SK-N-SH (cell line): Measurements from ENCODE around the gene SHC3. TPM values are rescaled to one million over a fixed set of nuclear protein-coding genes. Genes with fewer than 3 reads are reported as not detected.

ENCODE experiments used
- CTCF ChIA-PET: fragments of 300-600, 350-600 bp; formaldehyde crosslinking; extraction: SDS; loops from one replicate; lab custom pipeline; 2021; lab: Yijun Ruan, JAX
- POLR2A ChIA-PET: fragments of 350-600 bp; sonication (Branson Sonifier 250); formaldehyde crosslinking; extraction: SDS; loops from one replicate; lab custom pipeline; 2020; ENCODE audit warnings: antibody characterized with exemption, inconsistent platforms; lab: Yijun Ruan, JAX
- DNase-seq: peaks from one replicate; pipeline ENCODE4 v3.0.0; 2012
- H2AFZ ChIP-seq: fragments of 200-600 bp; sonication (generic); 2 replicates; pipeline ENCODE4 v1.8.1; 2016; ENCODE audit warnings: antibody characterized with exemption, mild to moderate bottlenecking, low read depth
- H3F3A ChIP-seq: fragments of 200-600 bp; sonication (generic); replicated peaks from 2 replicates; pipeline ENCODE3; 2016; ENCODE audit warnings: antibody characterized with exemption, mild to moderate bottlenecking; ENCODE audit not compliant: insufficient read depth
- H3K27ac ChIP-seq, 2 experiments: fragments of 200-500 bp in 1 of 2; fragments of 200-600 bp in 1 of 2; sonication (Bioruptor generic) in 1 of 2; sonication (generic), shearing (Covaris generic) in 1 of 2; 2 replicates each; pipeline versions ENCODE4 v1.5.1 to v1.6.1; 2014 to 2016; ENCODE audit warnings: low read depth in 2 of 2, inconsistent platforms in 1 of 2, low read length in 1 of 2, mild to moderate bottlenecking in 1 of 2, mixed read lengths in 1 of 2
- H3K27me3 ChIP-seq: fragments of 200-600 bp; sonication (generic), shearing (Covaris generic); 2 replicates; pipeline ENCODE4 v1.6.1; 2016; ENCODE audit warnings: mixed run types; ENCODE audit not compliant: insufficient read depth
- H3K36me3 ChIP-seq, 2 experiments: fragments of 200-500 bp in 1 of 2; fragments of 200-600 bp in 1 of 2; sonication (Bioruptor generic) in 1 of 2; sonication (generic) in 1 of 2; replicated peaks in 1 of 2; 2 replicates each; pipeline versions ENCODE3 to v1.5.1; 2014 to 2016; ENCODE audit warnings: low read length in 1 of 2, mild to moderate bottlenecking in 1 of 2; ENCODE audit not compliant: insufficient read depth in 2 of 2, control insufficient read depth in 1 of 2
- H3K4me1 ChIP-seq, 2 experiments: fragments of 200-500 bp in 1 of 2; fragments of 200-600 bp in 1 of 2; sonication (Bioruptor generic) in 1 of 2; sonication (generic), shearing (Covaris generic) in 1 of 2; 2 replicates each; pipeline versions ENCODE4 v1.5.1 to v1.6.1; 2014 to 2016; ENCODE audit warnings: low read depth in 1 of 2, low read length in 1 of 2, mixed run types in 1 of 2; ENCODE audit not compliant: insufficient read depth in 2 of 2, control insufficient read depth in 1 of 2
- H3K4me2 ChIP-seq: fragments of 200-600 bp; sonication (generic), shearing (Covaris generic); 2 replicates; pipeline ENCODE4 v1.6.1; 2017; ENCODE audit warnings: mixed run types
- H3K4me3 ChIP-seq, 2 experiments: fragments of 200-500 bp in 1 of 2; fragments of 200-600 bp in 1 of 2; sonication (Bioruptor generic) in 1 of 2; sonication (generic), shearing (Covaris generic) in 1 of 2; 2 replicates each; pipeline versions ENCODE4 v1.5.1 to v1.8.1; 2014 to 2016; ENCODE audit warnings: low read depth in 2 of 2, inconsistent platforms in 1 of 2, low read length in 1 of 2, mild to moderate bottlenecking in 1 of 2, mixed read lengths in 1 of 2, moderate library complexity in 1 of 2
- H3K79me2 ChIP-seq: fragments of 200-600 bp; sonication (generic); 2 replicates; pipeline ENCODE4 v1.8.1; 2017; ENCODE audit warnings: mild to moderate bottlenecking; ENCODE audit not compliant: insufficient read depth
- H3K9ac ChIP-seq: fragments of 200-600 bp; sonication (generic); 2 replicates; pipeline ENCODE4 v1.6.1; 2017; ENCODE audit warnings: mixed run types
- H3K9me2 ChIP-seq: fragments of 200-600 bp; sonication (generic); 2 replicates; pipeline ENCODE4 v1.6.1; 2017; ENCODE audit warnings: mixed run types
- H3K9me3 ChIP-seq: fragments of 200-600 bp; sonication (generic); 2 replicates; pipeline ENCODE4 v1.6.1; 2017; ENCODE audit warnings: mixed run types, mild to moderate bottlenecking, moderate library complexity
- H4K20me1 ChIP-seq: fragments of 200-600 bp; sonication (generic); 2 replicates; pipeline ENCODE4 v1.6.1; 2017; ENCODE audit warnings: mild to moderate bottlenecking, mixed run types; ENCODE audit not compliant: insufficient read depth
- CHD2 ChIP-seq: fragments of 150-350 bp; IDR thresholded peaks from 2 replicates; pipeline ENCODE4 v1.6.1; 2018; ENCODE audit warnings: low read length; ENCODE audit not compliant: partially characterized antibody
- EZH2phosphoT487 ChIP-seq: fragments of 200-600 bp; sonication (generic); IDR thresholded peaks from 2 replicates; pipeline ENCODE4 v1.6.1; 2017; ENCODE audit warnings: low read depth, mixed run types, mild to moderate bottlenecking, antibody characterized with exemption, moderate library complexity, borderline replicate concordance
- FOSL2 ChIP-seq: IDR thresholded peaks from 2 replicates; pipeline ENCODE4 v1.4.0; 2012; ENCODE audit warnings: low read depth, mild to moderate bottlenecking, moderate library complexity, borderline replicate concordance
- FOXM1 ChIP-seq: IDR thresholded peaks from 2 replicates; pipeline ENCODE4 v1.4.0; 2012; ENCODE audit warnings: low read depth, mild to moderate bottlenecking
- GATA2 ChIP-seq: sonication (generic); formaldehyde crosslinking; IDR thresholded peaks from 2 replicates; pipeline ENCODE4 v1.5.0; 2020; ENCODE audit warnings: mild to moderate bottlenecking, missing genetic modification reagents
- MXI1 ChIP-seq: IDR thresholded peaks from 2 replicates; pipeline ENCODE4 v1.6.1; 2012; ENCODE audit warnings: mild to moderate bottlenecking, low read depth, low read length, improper control_type of control experiment
- PBX3 ChIP-seq: IDR thresholded peaks from 2 replicates; pipeline ENCODE4; 2012
- RAD21 ChIP-seq: IDR thresholded peaks from 2 replicates; pipeline ENCODE4 v1.6.1; 2012; ENCODE audit warnings: mild to moderate bottlenecking, low read length
- RCOR1 ChIP-seq: fragments of 150-350 bp; IDR thresholded peaks from 2 replicates; pipeline ENCODE4 v1.6.1; 2017; ENCODE audit warnings: antibody characterized with exemption, low read length
- RFX5 ChIP-seq: IDR thresholded peaks from 2 replicates; pipeline ENCODE4 v1.6.1; 2012; ENCODE audit warnings: mild to moderate bottlenecking, improper control_type of control experiment, low read length
- RXRA ChIP-seq: IDR thresholded peaks from 2 replicates; pipeline ENCODE4 v1.4.0; 2012; ENCODE audit warnings: low read depth, mild to moderate bottlenecking, borderline replicate concordance
- YY1 ChIP-seq: IDR thresholded peaks from 2 replicates; pipeline ENCODE4 v1.4.0; 2012; ENCODE audit warnings: low read depth, mild to moderate bottlenecking
- WGBS: methylation state at CpG from one replicate; pipeline ENCODE4 v1.1.6; 2017; ENCODE audit warnings: low lambda C conversion rate; 5-methylcytosine and 5-hydroxymethylcytosine counted together
- polyA plus RNA-seq, 3 experiments: library from polyadenylated mRNA; depleted of rRNA; stranded (reverse); fragments of >200 nt; gene quantifications; 2 replicates each; pipeline ENCODE4 v1.2.3, GENCODE V29; 2012
- TF ChIP-seq, protein P1 (sequence below): fragments of 200-600 bp; sonication (generic); IDR thresholded peaks from 2 replicates; pipeline ENCODE4 v1.6.1; 2017; ENCODE audit warnings: antibody characterized with exemption, mild to moderate bottlenecking, moderate library complexity
- TF ChIP-seq, protein P2 (sequence below): IDR thresholded peaks from 2 replicates; pipeline ENCODE4 v1.6.1; 2012; ENCODE audit warnings: mild to moderate bottlenecking, low read depth, low read length, moderate library complexity
- TF ChIP-seq, protein P3 (sequence below): IDR thresholded peaks from 2 replicates; pipeline ENCODE4 v1.4.0; 2012; ENCODE audit warnings: low read depth

SHC3 gene
- polyA plus RNA-seq, 1 of the 3 experiments (the other 2 are of a cell fraction) = 3.2 TPM

- 93% methylated on average over 6 of the region's 9 CpGs for WGBS
- peaks cover 4 to 27% of the 10 kb centered on the region in 2 experiments; a peak in 1 of 4 replicates for H3K4me1 ChIP-seq
- no peaks in the 10 kb centered on the region for H3K27me3 ChIP-seq
- H3K27ac ChIP-seq = no peak overlapping the region
- peaks cover 98% of the 10 kb centered on the region for H3K79me2 ChIP-seq
- H3F3A ChIP-seq = no peaks in the 10 kb centered on the region
- H3K4me3 ChIP-seq = no peak overlapping the region
- no peak for DNase-seq
- H3K9me3 ChIP-seq = no peaks in the 10 kb centered on the region
- no peak overlapping the region for H3K9ac ChIP-seq
- peaks cover 0 to 6% of the 10 kb centered on the region in 2 experiments for H3K36me3 ChIP-seq
- H2AFZ ChIP-seq = no peak overlapping the region
- H3K4me2 ChIP-seq = no peak overlapping the region
- TF ChIP-seq, protein P1, sequence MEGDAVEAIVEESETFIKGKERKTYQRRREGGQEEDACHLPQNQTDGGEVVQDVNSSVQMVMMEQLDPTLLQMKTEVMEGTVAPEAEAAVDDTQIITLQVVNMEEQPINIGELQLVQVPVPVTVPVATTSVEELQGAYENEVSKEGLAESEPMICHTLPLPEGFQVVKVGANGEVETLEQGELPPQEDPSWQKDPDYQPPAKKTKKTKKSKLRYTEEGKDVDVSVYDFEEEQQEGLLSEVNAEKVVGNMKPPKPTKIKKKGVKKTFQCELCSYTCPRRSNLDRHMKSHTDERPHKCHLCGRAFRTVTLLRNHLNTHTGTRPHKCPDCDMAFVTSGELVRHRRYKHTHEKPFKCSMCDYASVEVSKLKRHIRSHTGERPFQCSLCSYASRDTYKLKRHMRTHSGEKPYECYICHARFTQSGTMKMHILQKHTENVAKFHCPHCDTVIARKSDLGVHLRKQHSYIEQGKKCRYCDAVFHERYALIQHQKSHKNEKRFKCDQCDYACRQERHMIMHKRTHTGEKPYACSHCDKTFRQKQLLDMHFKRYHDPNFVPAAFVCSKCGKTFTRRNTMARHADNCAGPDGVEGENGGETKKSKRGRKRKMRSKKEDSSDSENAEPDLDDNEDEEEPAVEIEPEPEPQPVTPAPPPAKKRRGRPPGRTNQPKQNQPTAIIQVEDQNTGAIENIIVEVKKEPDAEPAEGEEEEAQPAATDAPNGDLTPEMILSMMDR = no peak
- TF ChIP-seq FOXM1 = no peak
- TF ChIP-seq RXRA = no peak
- TF ChIP-seq RFX5 = no peak
- TF ChIP-seq, protein P2, sequence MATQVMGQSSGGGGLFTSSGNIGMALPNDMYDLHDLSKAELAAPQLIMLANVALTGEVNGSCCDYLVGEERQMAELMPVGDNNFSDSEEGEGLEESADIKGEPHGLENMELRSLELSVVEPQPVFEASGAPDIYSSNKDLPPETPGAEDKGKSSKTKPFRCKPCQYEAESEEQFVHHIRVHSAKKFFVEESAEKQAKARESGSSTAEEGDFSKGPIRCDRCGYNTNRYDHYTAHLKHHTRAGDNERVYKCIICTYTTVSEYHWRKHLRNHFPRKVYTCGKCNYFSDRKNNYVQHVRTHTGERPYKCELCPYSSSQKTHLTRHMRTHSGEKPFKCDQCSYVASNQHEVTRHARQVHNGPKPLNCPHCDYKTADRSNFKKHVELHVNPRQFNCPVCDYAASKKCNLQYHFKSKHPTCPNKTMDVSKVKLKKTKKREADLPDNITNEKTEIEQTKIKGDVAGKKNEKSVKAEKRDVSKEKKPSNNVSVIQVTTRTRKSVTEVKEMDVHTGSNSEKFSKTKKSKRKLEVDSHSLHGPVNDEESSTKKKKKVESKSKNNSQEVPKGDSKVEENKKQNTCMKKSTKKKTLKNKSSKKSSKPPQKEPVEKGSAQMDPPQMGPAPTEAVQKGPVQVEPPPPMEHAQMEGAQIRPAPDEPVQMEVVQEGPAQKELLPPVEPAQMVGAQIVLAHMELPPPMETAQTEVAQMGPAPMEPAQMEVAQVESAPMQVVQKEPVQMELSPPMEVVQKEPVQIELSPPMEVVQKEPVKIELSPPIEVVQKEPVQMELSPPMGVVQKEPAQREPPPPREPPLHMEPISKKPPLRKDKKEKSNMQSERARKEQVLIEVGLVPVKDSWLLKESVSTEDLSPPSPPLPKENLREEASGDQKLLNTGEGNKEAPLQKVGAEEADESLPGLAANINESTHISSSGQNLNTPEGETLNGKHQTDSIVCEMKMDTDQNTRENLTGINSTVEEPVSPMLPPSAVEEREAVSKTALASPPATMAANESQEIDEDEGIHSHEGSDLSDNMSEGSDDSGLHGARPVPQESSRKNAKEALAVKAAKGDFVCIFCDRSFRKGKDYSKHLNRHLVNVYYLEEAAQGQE = no peak
- TF ChIP-seq, protein P3, sequence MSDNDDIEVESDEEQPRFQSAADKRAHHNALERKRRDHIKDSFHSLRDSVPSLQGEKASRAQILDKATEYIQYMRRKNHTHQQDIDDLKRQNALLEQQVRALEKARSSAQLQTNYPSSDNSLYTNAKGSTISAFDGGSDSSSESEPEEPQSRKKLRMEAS = no peak
- no peak for TF ChIP-seq PBX3
- TF ChIP-seq RAD21 = no peak
- no peak for TF ChIP-seq MXI1
- TF ChIP-seq RCOR1 = no peak
- no peak for TF ChIP-seq YY1
- no peak for TF ChIP-seq EZH2phosphoT487
- TF ChIP-seq FOSL2 = no peak
- TF ChIP-seq GATA2 (CRISPR knock-in tag) = no peak
- no peak for TF ChIP-seq CHD2
- H4K20me1 ChIP-seq = no peaks in the 10 kb centered on the region
- ChIA-PET POLR2A (no interaction called here), CTCF (interaction anchor here (1.5 kb wide), 1 partner anchor 406 kb away, joined by 3 read pairs; no protein-coding TSS in a partner anchor)
- H3K9me2 ChIP-seq = no peaks in the 10 kb centered on the region
Observed at GRCh38 chr9:89168901-89169813, 9.5 kb downstream of the SHC3 start.
